ENCODE results near the gene USP5.
A peak's percentile ranks its signal among the peaks of the same experiment; 100 is the strongest.
"Not testable (repeated sequence)": the region's sequence is repeated elsewhere in the genome, so short reads cannot be mapped to it uniquely, and the experiment has no call there.

USP5 gene

GRCh38 chr12:6888794-6889193, 36.8 kb downstream of the USP5 start:
- DNase-seq, result not testable (repeated sequence)

- not testable (repeated sequence) for DNase-seq
Measured at GRCh38 chr12:6889775-6890573, 38.0 kb downstream of the USP5 start.

- peak; percentile 98 for DNase-seq
Measured at GRCh38 chr12:6890789-6891645, 39.1 kb downstream of the USP5 start.

- DNase-seq, result no peak
Measured at GRCh38 chr12:6891646-6892001, 39.7 kb downstream of the USP5 start.

- DNase-seq, result not testable (repeated sequence)
Measured at GRCh38 chr12:6892683-6893082, 40.7 kb downstream of the USP5 start.

GRCh38 chr12:6894321-6894720, 42.4 kb downstream of the USP5 start:
- DNase-seq, result no peak

- no peak for DNase-seq
Measured at GRCh38 chr12:6896846-6897435, 45.0 kb downstream of the USP5 start.

- no peak for DNase-seq
Measured at GRCh38 chr12:6899427-6899826, 47.5 kb downstream of the USP5 start.

GRCh38 chr12:6899837-6900519, 48.0 kb downstream of the USP5 start:
- no peak for DNase-seq

- no peak for DNase-seq
Measured at GRCh38 chr12:6902448-6902847, 50.5 kb downstream of the USP5 start.

- DNase-seq, result no peak
Measured at GRCh38 chr12:6903722-6904121, 51.8 kb downstream of the USP5 start.

- peak; percentile 98 for DNase-seq
Measured at GRCh38 chr12:6904280-6905276, 52.6 kb downstream of the USP5 start, which contains the start of gene LRRC23. TSS of gene LRRC23 (plus strand) at chr12:6904822. CDS start at chr12:6905634, 812 bp downstream.

- no peak for DNase-seq
Measured at GRCh38 chr12:6905414-6906040, 53.6 kb downstream of the USP5 start.

GRCh38 chr12:6908141-6908540, 56.2 kb downstream of the USP5 start:
- not testable (repeated sequence) for DNase-seq

GRCh38 chr12:6909421-6910145, 57.6 kb downstream of the USP5 start:
- no peak for DNase-seq

GRCh38 chr12:6912164-6912935, 60.4 kb downstream of the USP5 start:
- DNase-seq, result no peak

GRCh38 chr12:6914246-6914946, 62.4 kb downstream of the USP5 start, which contains the start of gene ENO2:
TSS of gene ENO2 (plus strand) at chr12:6914580. CDS start at chr12:6915833, 1,253 bp downstream.
- peak; percentile 87 for DNase-seq

- DNase-seq, result no peak
Measured at GRCh38 chr12:6914947-6915788, 63.2 kb downstream of the USP5 start.
